ENCODE data around the gene ATN1.

Gene ATN1

DNA sequence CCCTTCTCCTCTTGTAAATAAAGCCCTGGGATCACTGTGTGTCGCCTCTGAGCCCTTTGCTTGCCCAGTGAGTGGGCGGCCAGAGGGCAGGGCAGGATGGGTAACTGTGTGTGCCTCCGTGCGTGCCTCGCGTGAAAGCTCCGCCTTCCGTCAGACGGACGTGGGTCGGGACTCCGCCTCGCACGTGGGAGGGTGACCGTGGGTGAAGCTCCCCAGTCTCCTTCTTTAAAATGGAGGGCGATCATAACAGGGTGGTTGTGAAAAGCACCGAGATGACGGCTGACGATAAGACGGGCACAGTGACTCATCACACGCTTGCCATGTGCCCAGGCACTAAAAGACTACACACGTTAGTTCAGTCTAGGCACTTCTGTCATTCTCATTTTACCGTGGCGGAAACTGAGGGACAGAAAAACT, 33.5 kb downstream of the ATN1 start:
- H3K36me3 Mint-ChIP-seq (ENCODE audit: low read depth) = peaks cover 10% of the 10 kb centered on the region
- H3K4me1 Mint-ChIP-seq = peaks cover 31% of the 10 kb centered on the region
- TF ChIP-seq, protein P1, sequence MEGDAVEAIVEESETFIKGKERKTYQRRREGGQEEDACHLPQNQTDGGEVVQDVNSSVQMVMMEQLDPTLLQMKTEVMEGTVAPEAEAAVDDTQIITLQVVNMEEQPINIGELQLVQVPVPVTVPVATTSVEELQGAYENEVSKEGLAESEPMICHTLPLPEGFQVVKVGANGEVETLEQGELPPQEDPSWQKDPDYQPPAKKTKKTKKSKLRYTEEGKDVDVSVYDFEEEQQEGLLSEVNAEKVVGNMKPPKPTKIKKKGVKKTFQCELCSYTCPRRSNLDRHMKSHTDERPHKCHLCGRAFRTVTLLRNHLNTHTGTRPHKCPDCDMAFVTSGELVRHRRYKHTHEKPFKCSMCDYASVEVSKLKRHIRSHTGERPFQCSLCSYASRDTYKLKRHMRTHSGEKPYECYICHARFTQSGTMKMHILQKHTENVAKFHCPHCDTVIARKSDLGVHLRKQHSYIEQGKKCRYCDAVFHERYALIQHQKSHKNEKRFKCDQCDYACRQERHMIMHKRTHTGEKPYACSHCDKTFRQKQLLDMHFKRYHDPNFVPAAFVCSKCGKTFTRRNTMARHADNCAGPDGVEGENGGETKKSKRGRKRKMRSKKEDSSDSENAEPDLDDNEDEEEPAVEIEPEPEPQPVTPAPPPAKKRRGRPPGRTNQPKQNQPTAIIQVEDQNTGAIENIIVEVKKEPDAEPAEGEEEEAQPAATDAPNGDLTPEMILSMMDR (IDR thresholded peaks at IDR 0.05; ENCODE audit: unreplicated experiment in 3 of 3) = no peak
- H3K27me3 Mint-ChIP-seq (ENCODE audit: low read depth) = no peaks in the 10 kb centered on the region
- peak overlapping the region; percentile 90 to 97 (median 93) for H3K27ac Mint-ChIP-seq
- H3K4me3 Mint-ChIP-seq = peak overlapping the region in 1 of 3 experiments; percentile 70
- H3K9me3 Mint-ChIP-seq = no peaks in the 10 kb centered on the region

DNA sequence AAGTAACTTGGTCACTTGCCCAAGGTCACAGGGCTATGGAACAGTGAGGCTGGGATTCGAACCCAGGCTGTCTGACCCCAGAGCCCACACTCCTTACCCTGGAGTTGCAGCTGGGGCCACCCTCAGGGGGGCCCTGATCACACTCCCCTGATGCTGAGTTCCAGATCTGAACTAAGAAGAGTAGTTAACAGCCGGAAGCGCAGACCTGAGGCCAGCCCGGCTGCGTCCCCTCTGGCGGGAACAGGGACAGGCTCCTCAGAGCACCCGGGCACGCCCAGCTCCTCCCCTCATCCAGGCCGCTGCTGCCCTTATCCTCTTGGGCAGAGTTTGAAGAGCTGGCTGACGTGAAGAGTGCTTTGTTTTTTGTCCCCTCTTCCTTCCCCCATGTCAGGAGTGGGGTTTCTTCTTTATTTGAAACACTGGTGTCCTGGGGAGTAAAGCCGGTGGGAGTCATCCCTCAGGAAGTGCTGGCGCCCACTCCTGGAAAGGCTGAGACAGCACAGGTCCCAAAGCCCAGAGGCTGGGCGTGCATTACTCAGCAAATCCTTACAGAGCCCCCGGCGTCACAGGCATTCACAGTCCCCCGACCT, 34.0 kb downstream of the ATN1 start:
- Mint-ChIP-seq H3K4me3 (peak overlapping the region; percentile 55 to 77 (median 70)), H3K9me3 (no peaks in the 10 kb centered on the region), H3K4me1 (peaks cover 31% of the 10 kb centered on the region), H3K36me3 (ENCODE audit: low read depth) (peaks cover 14% of the 10 kb centered on the region), H3K27ac (peak overlapping the region; percentile 90 to 97 (median 93)), H3K27me3 (ENCODE audit: low read depth) (no peaks in the 10 kb centered on the region)
- TF ChIP-seq, protein P1 (IDR thresholded peaks at IDR 0.05; ENCODE audit: unreplicated experiment in 3 of 3) = peak; percentile 47 to 66 (median 59)

DNA sequence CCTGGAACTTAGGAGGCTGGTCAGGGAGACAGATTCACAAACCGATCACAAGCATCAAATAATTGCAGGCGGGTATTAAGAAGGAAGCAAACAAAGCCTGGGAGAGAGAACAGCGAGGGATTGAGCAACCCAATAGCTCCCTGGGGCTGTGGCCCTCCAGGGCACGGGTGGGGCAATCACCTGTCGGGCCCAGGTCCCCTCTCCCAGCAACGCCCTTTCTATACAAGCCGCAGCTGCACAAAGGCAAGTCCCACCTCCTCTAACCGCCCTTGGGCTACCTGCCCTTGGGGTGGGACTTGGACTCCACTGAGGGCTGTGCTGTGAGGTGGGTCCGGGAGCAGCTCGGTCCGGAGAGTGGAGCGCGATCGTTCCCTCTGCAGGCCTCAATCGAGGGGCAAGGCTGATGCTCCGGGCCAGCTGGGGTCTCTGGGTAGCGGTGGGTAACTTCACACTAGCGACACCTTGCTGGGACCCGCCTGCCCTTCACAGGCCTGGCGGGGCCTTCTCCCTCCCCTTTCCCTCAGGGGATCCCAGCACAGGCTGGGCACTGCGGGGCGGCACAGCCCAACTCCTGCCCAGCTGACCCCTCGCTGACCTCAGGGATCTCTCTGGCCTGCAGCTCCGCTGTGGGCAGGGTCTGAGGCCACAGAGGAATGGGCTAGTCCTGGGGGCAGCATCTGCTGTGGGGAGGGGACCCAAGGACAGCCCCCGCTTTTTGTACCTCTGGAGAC, 34.7 kb downstream of the ATN1 start:
- H3K4me1 Mint-ChIP-seq = peaks cover 31% of the 10 kb centered on the region
- TF ChIP-seq, protein P1 (IDR thresholded peaks at IDR 0.05; ENCODE audit: unreplicated experiment in 3 of 3) = no peak
- peak overlapping the region; percentile 90 to 97 (median 93) for H3K27ac Mint-ChIP-seq
- H3K36me3 Mint-ChIP-seq (ENCODE audit: low read depth) = peaks cover 14% of the 10 kb centered on the region
- H3K27me3 Mint-ChIP-seq (ENCODE audit: low read depth) = no peaks in the 10 kb centered on the region
- no peaks in the 10 kb centered on the region for H3K9me3 Mint-ChIP-seq
- H3K4me3 Mint-ChIP-seq = peak overlapping the region; percentile 55 to 77 (median 70)

DNA sequence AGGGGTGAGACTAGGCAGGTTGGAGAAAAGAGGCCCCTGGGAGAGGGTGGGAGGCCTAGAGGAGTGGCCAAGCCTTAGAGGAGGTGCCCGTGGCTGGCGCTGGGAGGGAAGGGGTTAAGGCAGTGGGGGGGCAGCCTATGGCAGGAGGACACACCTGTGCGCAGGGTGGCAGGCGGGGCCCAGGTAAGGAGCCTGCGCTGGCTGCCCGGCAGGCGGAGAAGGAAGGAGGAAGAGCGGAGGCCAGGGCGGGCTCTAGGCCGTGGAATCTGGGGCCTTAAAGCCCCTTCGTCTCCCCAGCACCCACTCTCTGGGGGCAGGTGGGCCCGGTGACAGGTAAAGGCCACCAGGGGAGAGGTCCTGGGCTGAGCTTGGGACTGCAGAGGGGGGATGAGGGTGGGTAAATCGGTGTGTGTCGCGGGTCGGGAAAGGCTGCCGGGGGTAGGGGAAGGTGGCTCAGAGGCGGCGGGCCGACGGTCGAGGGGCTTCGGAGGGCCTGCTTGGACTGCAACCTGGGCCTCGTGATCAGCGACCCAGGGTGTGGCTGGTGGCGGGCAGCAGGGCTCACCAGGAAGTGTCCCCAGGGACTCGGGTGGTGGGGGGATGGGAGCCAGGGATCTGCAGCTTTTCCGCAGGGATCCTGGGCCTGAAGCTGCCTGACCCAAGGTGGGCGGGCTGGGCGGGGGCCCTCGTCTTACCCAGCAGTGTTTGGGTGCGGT, 35.4 kb downstream of the ATN1 start:
- peak overlapping the region in 2 of 3 experiments; percentile 45 to 97 for H3K27ac Mint-ChIP-seq
- H3K9me3 Mint-ChIP-seq = no peaks in the 10 kb centered on the region
- peaks cover 18% of the 10 kb centered on the region for H3K36me3 Mint-ChIP-seq (ENCODE audit: low read depth)
- H3K4me3 Mint-ChIP-seq = peak overlapping the region; percentile 41 to 68 (median 53)
- TF ChIP-seq, protein P1 (IDR thresholded peaks at IDR 0.05; ENCODE audit: unreplicated experiment in 3 of 3) = no peak
- no peaks in the 10 kb centered on the region for H3K27me3 Mint-ChIP-seq (ENCODE audit: low read depth)
- peaks cover 31% of the 10 kb centered on the region for H3K4me1 Mint-ChIP-seq

DNA sequence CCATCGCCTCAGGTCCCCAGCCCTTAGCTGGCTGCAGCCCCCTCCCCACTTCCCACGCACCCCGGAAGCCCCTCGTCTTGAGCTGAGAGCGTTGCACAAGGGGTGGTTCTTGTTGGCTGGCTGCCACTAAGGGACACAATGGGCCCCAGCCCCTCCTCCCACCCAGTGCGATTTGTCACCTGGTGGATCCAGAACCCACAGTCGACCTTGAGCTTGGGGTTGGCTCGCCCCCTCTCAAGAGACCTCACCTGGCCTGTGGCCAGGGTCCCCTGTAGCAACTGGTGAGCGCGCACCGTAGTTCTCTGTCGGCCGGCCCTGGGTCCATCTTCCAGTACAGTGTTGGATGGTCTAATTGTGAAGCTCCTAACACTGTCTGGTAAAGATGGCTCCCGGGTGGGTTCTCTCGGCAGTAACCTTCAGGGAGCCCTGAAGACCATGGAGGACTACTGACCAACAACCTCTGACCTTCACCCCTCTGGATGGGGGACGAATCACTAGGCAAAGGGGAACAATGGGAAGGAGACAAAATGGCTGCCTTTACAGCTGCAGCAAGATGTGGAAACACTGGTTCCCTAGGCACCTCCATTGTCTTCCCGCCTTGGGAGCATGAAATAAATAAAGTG, 36.1 kb downstream of the ATN1 start:
- no peak overlapping the region for H3K4me3 Mint-ChIP-seq
- TF ChIP-seq, protein P1 (IDR thresholded peaks at IDR 0.05; ENCODE audit: unreplicated experiment in 3 of 3) = no peak
- H3K27ac Mint-ChIP-seq = peak overlapping the region; percentile 15 to 68 (median 37)
- peaks cover 37% of the 10 kb centered on the region for H3K4me1 Mint-ChIP-seq
- H3K9me3 Mint-ChIP-seq = no peaks in the 10 kb centered on the region
- H3K27me3 Mint-ChIP-seq (ENCODE audit: low read depth) = no peaks in the 10 kb centered on the region
- peaks cover 26% of the 10 kb centered on the region for H3K36me3 Mint-ChIP-seq (ENCODE audit: low read depth)

Data from nephron (organoid).